Measurements from ENCODE around the gene MDN1.

- TF ChIP-seq CTCF (IDR thresholded peaks at IDR 0.05) (no peak), EP300 (IDR thresholded peaks at IDR 0.05) (no peak), POLR2A (IDR thresholded peaks at IDR 0.05) (no peak), POLR2AphosphoS5 (IDR thresholded peaks at IDR 0.05) (no peak)
These were observed 123.9 kb downstream of the MDN1 start for GRCh38 chr6:89695667-89696066.

Data from sigmoid colon (tissue), 4 donors.